Aorta (tissue), 5 donors: ENCODE data around the gene ANKS1B. TPM values are rescaled to one million over a fixed set of nuclear protein-coding genes. Genes with fewer than 3 reads are reported as not detected.

Source experiments
- ATAC-seq: fragments of 200-7000 bp; cut with Tn5 transposase; one replicate; pipeline ENCODE4 v1.9.1; 2022; ENCODE audit warnings: moderate library complexity; ENCODE audit not compliant: low FRiP score
- DNase-seq, 2 donors: peaks; one replicate each; pipeline ENCODE4 v3.0.0-alpha.2; 2020
- H3K27ac ChIP-seq, 2 donors: one replicate each; pipeline ENCODE4 v1.5.1; 2013; ENCODE audit warnings: low read length in 2 of 2, mild to moderate bottlenecking in 2 of 2, moderate library complexity in 2 of 2, control low read depth in 1 of 2, inconsistent platforms in 1 of 2, low read depth in 1 of 2
- H3K27me3 ChIP-seq, 2 donors: one replicate each; pipeline ENCODE4 v1.6.1; 2013; ENCODE audit warnings: control low read depth in 1 of 2, low read length in 1 of 2, mild to moderate bottlenecking in 1 of 2, moderate library complexity in 1 of 2; ENCODE audit not compliant: insufficient read depth in 2 of 2, control insufficient read depth in 1 of 2
- H3K36me3 ChIP-seq, 2 donors: one replicate each; pipeline ENCODE4 v1.6.1; 2013; ENCODE audit warnings: control low read depth in 1 of 2, low read length in 1 of 2, mild to moderate bottlenecking in 1 of 2; ENCODE audit not compliant: insufficient read depth in 2 of 2, control insufficient read depth in 1 of 2
- H3K4me1 ChIP-seq, 2 donors: one replicate each; pipeline ENCODE4 v1.6.1; 2013; ENCODE audit warnings: low read length in 2 of 2, control low read depth in 1 of 2, mild to moderate bottlenecking in 1 of 2, moderate library complexity in 1 of 2; ENCODE audit not compliant: insufficient read depth in 2 of 2, control insufficient read depth in 1 of 2
- H3K4me3 ChIP-seq, 2 donors: one replicate each; pipeline ENCODE4 v1.5.1; 2013; ENCODE audit warnings: low read length in 2 of 2, control low read depth in 1 of 2, mild to moderate bottlenecking in 1 of 2
- H3K9me3 ChIP-seq: one replicate; pipeline ENCODE4 v1.6.1; 2013; ENCODE audit warnings: mild to moderate bottlenecking, low read length; ENCODE audit not compliant: control insufficient read depth
- WGBS, 2 donors: extraction: QIAGEN DNeasy Blood & Tissue Kit; methylation state at CpG; one replicate each; pipeline ENCODE4 v1.1.7; 2013; 5-methylcytosine and 5-hydroxymethylcytosine counted together
- intact Hi-C, 2 donors: fragments of 100-400 bp; cut with DNase I; formaldehyde crosslinking; loops; one replicate each; pipeline versions ENCODE4 v1.14.2 to v1.15.0; 2022
- polyA plus RNA-seq, 2 donors: library from polyadenylated mRNA; stranded (reverse); fragments of 200-250 nt; gene quantifications; one replicate each; pipeline ENCODE4 v1.2.3, GENCODE V29; 2013
- total RNA-seq, 2 donors: library from RNA; stranded (reverse); fragmentation: NEBNext Ultra II Directional; extraction: Animal tissue kit (Norgen Biotek cat#: 25700); gene quantifications; one replicate each; pipeline ENCODE4 v1.2.1, GENCODE V29; 2021
- donor health status: healthy with polysubstance abuse.
- donor health status: Bipolar disorder and iron deficiency.
- donor health status: DM: no; HTN: no; CAD: no.
- donor health status: DM: no; HTN: no; CAD: no.
- donor health status: DM: yes; HTN: yes; CAD: no.

ANKS1B gene
- total and polyA plus RNA-seq, 4 donors = 3.0 to 37.0 (median 17.8) TPM

GRCh38 chr12:99978152-99978551 is 6.6 kb downstream of the ANKS1B start:
- H3K4me3 ChIP-seq = no peak overlapping the region
- peaks cover 3% of the 10 kb centered on the region in 2 donors for H3K4me1 ChIP-seq
- no peak overlapping the region for H3K27ac ChIP-seq
- H3K9me3 ChIP-seq = peaks cover 1% of the 10 kb centered on the region
- ATAC-seq = no peak
- intact Hi-C loops = no loop called here
- WGBS, 2 donors = 79 to 84% methylated on average over 1 of the region's 1 CpG
- no peak for DNase-seq
- no peaks in the 10 kb centered on the region for H3K27me3 ChIP-seq
- H3K36me3 ChIP-seq = no peaks in the 10 kb centered on the region

- no peak overlapping the region for H3K4me3 ChIP-seq
- ATAC-seq (no peak), DNase-seq (no peak)
- 65 to 74% methylated on average over 4 of the region's 4 CpGs for WGBS, 2 donors
- intact Hi-C loops = no loop called here
- peaks cover 1% of the 10 kb centered on the region for H3K9me3 ChIP-seq
- H3K36me3 ChIP-seq = no peaks in the 10 kb centered on the region
- no peak overlapping the region for H3K27ac ChIP-seq
- peaks cover 0 to 3% of the 10 kb centered on the region in 2 donors for H3K4me1 ChIP-seq
- H3K27me3 ChIP-seq = no peaks in the 10 kb centered on the region
Observed at GRCh38 chr12:99977550-99977949, 7.2 kb downstream of the ANKS1B start.

- intact Hi-C loops = no loop called here
- H3K9me3 ChIP-seq = peaks cover 1% of the 10 kb centered on the region
Observed at GRCh38 chr12:99976762-99977161, 8.0 kb downstream of the ANKS1B start.

GRCh38 chr12:99975321-99975720 is 9.4 kb downstream of the ANKS1B start:
- H3K27me3 ChIP-seq = no peaks in the 10 kb centered on the region
- DNase-seq (no peak), ATAC-seq (no peak)
- WGBS, 2 donors = 84 to 96% methylated on average over 2 of the region's 2 CpGs
- H3K4me1 ChIP-seq = peaks cover 0 to 3% of the 10 kb centered on the region in 2 donors
- H3K4me3 ChIP-seq = no peak overlapping the region
- intact Hi-C loops = no loop called here
- H3K27ac ChIP-seq = no peak overlapping the region
- H3K36me3 ChIP-seq = no peaks in the 10 kb centered on the region
- H3K9me3 ChIP-seq = peaks cover 1% of the 10 kb centered on the region

More at GRCh38 chr12:99976762-99977161, 8.0 kb downstream of the ANKS1B start:
- H3K4me3 ChIP-seq = no peak overlapping the region
- no peak for DNase-seq
- no peak for ATAC-seq
- H3K36me3 ChIP-seq = no peaks in the 10 kb centered on the region
- H3K27ac ChIP-seq = no peak overlapping the region
- H3K27me3 ChIP-seq = no peaks in the 10 kb centered on the region
- H3K4me1 ChIP-seq = peaks cover 0 to 3% of the 10 kb centered on the region in 2 donors

- intact Hi-C loops = no loop called here
Observed at GRCh38 chr12:99974146-99974545, 10.6 kb downstream of the ANKS1B start.

GRCh38 chr12:99966429-99966828 is 18.3 kb downstream of the ANKS1B start:
- no peaks in the 10 kb centered on the region for H3K4me1 ChIP-seq
- DNase-seq (no peak), ATAC-seq (no peak)
- no peaks in the 10 kb centered on the region for H3K27me3 ChIP-seq
- intact Hi-C loops = no loop called here
- H3K4me3 ChIP-seq = no peak overlapping the region
- H3K36me3 ChIP-seq = no peaks in the 10 kb centered on the region
- WGBS, 2 donors = 93 to 94% methylated on average over 2 of the region's 2 CpGs
- no peaks in the 10 kb centered on the region for H3K9me3 ChIP-seq
- no peak overlapping the region for H3K27ac ChIP-seq

More at GRCh38 chr12:99974146-99974545, 10.6 kb downstream of the ANKS1B start:
- H3K27ac ChIP-seq = no peak overlapping the region
- 92 to 96% methylated on average over 2 of the region's 2 CpGs for WGBS, 2 donors
- H3K36me3 ChIP-seq = no peaks in the 10 kb centered on the region
- ATAC-seq (no peak), DNase-seq (no peak)
- no peak overlapping the region for H3K4me3 ChIP-seq
- peaks cover 1% of the 10 kb centered on the region for H3K9me3 ChIP-seq
- no peaks in the 10 kb centered on the region for H3K27me3 ChIP-seq
- peaks cover 0 to 3% of the 10 kb centered on the region in 2 donors for H3K4me1 ChIP-seq

- no peak overlapping the region for H3K4me3 ChIP-seq
- no peaks in the 10 kb centered on the region for H3K27me3 ChIP-seq
- no peak overlapping the region for H3K27ac ChIP-seq
- no peaks in the 10 kb centered on the region for H3K4me1 ChIP-seq
- WGBS, 2 donors = 9 to 11% methylated on average over 3 of the region's 3 CpGs
- H3K36me3 ChIP-seq = no peaks in the 10 kb centered on the region
- intact Hi-C loops = no loop called here
- ATAC-seq (no peak), DNase-seq (no peak)
- no peaks in the 10 kb centered on the region for H3K9me3 ChIP-seq
Observed at GRCh38 chr12:99960311-99960710, 24.4 kb downstream of the ANKS1B start.

- H3K9me3 ChIP-seq = no peaks in the 10 kb centered on the region
- no peak for DNase-seq
- H3K4me1 ChIP-seq = no peaks in the 10 kb centered on the region
- no peak for ATAC-seq
- intact Hi-C loops = no loop called here
- H3K4me3 ChIP-seq = no peak overlapping the region
- no peaks in the 10 kb centered on the region for H3K36me3 ChIP-seq
- 8 to 13% methylated on average over 4 of the region's 4 CpGs for WGBS, 2 donors
- H3K27me3 ChIP-seq = no peaks in the 10 kb centered on the region
- no peak overlapping the region for H3K27ac ChIP-seq
Observed at GRCh38 chr12:99959549-99960170, 25.1 kb downstream of the ANKS1B start.

- no peaks in the 10 kb centered on the region for H3K4me1 ChIP-seq
- H3K27me3 ChIP-seq = no peaks in the 10 kb centered on the region
- H3K9me3 ChIP-seq = no peaks in the 10 kb centered on the region
- ATAC-seq (no peak), DNase-seq (no peak)
- intact Hi-C loops = no loop called here
- no peak overlapping the region for H3K4me3 ChIP-seq
- no peak overlapping the region for H3K27ac ChIP-seq
- H3K36me3 ChIP-seq = no peaks in the 10 kb centered on the region
- 66 to 71% methylated on average over 4 of the region's 4 CpGs for WGBS, 2 donors
Observed at GRCh38 chr12:99957866-99958466, 26.8 kb downstream of the ANKS1B start.
